Activated CD4-positive, CD25-positive, alpha-beta regulatory T cell treated with anti-CD3 and anti-CD28 coated beads, Interleukin-2, amount 50 U/mL, for 16 hours (primary cell): ENCODE results near the gene RAB8B.

Experiments used
- DNase-seq: peaks from one replicate; pipeline ENCODE4 v3.0.0-alpha.2; 2020; ENCODE audit warnings: low read depth, low spot score

RAB8B gene

DNA sequence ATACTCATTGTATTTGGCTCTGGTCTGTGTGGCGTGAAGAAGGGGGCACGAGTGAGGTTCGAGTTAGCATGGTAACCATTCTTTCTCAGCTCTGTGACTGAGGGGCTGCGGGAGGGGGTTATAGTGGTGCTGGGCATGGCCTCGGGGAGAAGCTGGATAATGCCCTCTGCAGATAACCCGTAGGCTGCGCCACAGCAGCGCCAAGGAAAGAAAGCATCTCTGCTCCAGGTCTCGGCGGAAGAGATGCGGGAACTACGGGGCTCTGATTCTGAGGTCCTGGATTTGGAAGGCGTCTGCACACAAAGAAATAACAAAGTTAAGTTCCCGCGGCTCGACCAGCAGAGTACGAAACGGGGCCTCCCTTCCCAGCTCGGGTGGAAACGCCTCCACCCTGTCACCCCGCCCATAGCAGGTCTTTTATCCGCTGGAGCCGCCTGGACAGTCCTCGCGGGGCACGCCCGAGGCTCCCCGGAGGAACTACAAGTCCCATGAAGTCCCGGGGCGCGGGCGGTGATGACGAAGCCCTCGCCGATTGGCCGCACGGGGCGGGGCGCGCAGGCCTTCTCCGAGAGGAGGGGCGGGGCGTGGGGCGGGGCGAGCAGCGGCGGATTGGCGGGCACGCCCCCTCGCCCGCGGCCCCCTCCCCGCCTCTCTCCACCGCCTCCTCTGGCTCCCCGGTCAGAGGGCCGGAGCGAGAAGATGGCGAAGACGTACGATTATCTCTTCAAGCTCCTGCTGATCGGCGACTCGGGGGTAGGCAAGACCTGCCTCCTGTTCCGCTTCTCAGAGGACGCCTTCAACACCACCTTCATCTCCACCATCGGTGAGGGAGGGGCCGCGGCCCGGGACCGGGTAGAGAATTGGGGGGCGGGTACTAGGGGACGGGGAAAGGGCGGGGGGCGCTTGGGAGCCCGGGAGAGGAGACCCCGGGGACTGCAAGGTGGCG, at the start of gene RAB8B:
TSS of gene RAB8B (plus strand) at position 681 of the 946 bp plus-strand sequence. CDS start at position 700, 19 bp downstream.
- DNase-seq: peak; percentile 96

DNA sequence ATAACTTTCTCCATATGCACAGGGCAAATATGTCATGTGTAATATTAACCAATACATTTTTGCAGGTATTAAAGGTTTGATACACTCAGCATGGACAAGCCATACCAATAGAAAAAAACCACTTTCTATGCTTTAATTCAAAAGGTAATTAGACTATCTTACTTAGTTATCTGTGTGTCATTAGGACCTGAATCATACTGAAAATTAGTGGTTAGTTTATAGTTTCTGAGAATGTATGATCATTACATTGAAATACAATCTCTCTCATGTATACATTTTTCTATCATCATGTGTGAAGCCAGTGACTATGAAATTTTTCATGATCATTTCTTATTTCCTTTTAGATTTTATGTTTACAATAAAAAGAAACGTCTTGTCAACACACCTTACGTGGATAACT, 48.5 kb upstream of the RAB8B start:
- no peak for DNase-seq

DNA sequence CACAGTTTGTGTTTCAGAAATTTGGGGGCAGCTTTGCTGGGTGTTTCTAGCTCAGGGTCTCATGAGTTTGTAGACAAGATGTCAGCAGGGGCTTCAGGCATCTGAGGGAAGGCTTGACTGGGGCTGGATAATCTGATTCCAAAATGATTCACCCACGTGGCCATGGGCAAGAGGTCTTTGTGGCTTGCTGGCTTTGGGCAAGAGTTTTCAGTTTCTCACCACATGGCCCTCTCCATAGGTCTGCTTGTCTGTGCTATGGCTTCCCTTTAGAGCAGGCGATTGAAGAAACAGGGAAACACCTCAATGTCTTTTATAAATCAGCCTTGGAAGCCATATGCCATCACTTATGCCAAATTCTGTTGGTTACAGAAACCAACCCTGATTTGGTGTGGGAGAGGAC, 44.0 kb upstream of the RAB8B start:
- DNase-seq: no peak

DNA sequence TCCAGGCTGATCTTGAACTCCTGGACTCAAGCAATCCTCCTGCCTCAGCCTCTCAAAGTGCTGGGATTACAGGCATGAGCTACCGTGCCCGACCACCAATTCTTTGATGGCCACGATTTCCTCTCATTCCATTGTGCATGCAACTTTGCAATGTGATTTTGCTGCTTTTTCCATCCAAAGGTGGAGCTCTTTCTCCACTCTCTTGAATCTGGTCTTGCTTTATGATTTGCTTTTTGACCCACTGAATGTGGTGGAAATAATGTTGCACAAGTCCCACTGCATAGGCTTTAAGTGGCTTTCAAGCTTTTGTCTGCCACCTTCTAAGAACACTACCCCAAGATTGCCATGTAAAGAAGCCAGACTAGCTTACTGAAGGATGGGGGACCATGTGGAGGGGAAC, 42.7 kb upstream of the RAB8B start:
- no peak for DNase-seq

DNA sequence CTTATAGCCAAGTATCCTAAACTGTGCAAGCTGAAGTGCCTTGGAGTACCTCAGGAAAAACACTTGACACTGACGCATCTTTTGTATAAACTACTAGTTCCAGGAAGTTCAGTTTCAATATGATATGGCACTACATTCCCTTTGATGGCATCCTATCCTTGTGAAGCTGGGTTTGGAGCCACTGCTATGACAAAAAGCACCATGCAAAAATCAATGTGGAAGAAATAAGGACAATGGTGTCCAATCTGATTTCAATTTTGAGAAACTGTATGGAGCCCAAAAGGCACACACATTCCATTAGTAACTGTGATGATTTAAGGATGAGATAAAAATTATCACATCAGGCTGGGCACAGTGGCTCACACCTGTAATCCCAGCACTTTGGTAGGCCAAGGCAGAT, 37.7 kb upstream of the RAB8B start:
- no peak for DNase-seq

DNA sequence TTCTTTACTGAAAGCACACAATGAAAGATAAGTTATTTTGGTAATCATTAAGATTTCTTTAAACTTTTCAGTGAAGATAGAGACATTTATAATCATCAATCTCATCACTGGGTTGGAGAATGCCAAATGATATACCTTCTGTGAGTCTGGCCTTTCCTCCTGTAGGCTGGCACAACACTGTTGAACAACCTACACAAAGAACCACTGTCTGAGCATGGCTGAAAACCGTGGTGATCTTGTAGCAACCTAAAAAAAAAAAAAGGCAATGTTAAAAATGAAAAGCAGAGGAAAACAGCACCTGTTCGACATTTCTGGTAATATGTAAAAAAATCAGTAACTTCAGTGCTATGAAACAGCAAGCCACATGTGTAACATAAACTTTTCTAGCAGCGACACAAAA, 33.9 kb upstream of the RAB8B start:
- DNase-seq: no peak

DNA sequence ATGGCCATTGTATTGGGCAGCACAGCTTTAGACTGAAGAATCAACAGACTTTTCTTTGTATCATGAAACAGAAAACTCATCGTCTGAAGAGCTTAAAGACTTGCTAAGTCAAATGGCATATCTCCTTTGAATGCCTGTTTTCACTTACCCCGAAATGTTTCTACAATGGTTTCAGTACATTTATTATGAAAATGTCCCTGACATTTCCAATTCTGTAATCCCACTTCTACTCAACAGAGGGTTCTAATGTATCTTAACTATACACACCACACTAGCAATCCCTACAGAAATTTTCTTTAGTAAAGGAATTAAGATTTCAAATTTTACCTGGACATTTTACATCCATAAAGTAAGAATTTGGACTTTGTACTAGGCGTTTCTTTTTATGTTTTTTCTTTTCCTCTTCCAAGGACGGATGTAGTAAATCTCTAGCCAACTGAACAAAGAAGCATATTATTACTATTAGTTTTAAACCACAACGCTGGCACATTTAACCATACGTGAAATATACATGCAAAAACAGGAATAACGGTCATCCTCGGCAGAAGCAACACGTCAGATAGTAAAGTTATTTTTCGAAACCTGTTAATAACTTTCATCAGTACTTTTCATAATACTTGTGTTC, 33.2 kb upstream of the RAB8B start:
- DNase-seq: no peak

DNA sequence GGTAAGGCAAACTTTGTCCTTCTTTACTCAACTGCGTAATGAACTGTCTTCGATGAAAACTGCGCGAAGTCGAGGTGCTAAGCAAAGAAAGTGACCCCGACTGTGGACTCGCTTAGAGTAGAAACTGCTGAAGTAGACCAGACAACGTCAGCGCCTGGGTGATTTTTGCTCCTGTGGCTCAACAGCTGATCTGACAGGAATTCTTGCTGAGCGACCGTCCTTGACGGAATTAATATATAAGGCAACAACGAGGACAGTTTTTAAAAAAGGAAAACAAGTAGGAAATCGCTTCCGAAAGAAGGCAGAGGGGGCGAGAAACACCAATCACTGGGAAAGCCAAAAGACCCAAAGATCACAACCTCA, 32.7 kb upstream of the RAB8B start:
- no peak for DNase-seq

DNA sequence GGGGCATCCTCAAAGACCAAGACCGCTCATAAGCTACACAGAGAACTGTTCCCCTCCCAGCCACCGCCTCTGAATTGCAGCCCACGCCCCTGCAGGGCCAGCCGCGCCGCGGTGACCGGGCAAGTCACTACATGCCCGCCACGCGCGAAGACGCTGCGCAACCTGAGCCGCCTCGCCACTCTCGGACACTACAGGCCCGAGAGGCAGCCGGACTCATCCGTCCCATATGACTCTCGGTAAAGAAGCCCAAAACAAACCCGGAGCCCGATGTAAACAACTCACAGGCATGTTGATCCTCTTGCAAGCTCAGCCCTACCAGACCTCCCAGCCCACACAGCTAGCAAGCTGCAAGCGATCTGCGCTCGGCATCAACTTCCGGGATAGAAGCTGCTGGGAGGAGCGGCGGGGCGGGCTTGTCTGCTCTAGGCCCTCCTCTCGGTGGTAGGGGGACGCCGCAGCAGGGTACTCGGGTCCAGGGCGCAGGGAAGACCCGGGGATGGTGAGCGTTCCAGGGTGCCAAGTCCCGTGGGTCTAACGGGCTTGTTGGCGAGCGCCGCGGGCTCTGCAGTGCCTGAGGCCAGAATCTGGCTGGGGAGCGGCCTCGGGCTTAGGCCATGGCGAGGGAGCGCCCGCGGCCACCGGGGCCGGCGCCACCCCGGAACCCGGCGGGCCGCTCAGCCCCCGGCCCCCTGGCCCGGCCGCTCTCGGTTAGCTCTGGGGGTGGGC, 32.1 kb upstream of the RAB8B start, which contains the start of gene RPS27L:
TSS of gene RPS27L (minus strand) at position 360 of the 726 bp plus-strand sequence. CDS start at position 288, 72 bp downstream.
- DNase-seq: peak; percentile 68

DNA sequence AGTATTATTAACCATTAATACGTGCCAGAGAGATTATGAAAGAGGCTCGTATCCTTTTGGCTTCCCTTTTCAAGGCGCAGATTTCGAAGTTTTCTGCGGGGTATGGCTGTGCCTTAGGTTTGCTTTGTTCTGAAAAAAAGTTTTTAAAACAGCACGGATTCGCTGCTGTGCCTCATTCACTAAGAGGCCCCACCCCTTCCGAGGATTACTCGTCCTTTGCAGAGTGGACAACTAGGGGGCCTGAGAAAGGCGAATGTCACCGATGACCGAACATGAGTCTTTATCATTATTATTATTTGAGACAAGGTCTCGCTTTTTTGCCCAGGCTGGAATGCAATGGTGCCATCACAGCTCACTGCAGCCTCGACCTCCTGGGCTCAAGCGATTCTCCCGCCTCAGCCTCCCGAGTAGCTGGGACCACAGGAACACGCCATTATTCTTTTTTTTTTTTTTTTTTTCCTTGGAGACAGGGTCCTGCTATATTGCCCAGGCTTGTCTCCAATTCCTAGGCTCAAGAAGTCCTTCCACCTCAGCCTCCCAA, 31.4 kb upstream of the RAB8B start:
- DNase-seq: no peak

DNA sequence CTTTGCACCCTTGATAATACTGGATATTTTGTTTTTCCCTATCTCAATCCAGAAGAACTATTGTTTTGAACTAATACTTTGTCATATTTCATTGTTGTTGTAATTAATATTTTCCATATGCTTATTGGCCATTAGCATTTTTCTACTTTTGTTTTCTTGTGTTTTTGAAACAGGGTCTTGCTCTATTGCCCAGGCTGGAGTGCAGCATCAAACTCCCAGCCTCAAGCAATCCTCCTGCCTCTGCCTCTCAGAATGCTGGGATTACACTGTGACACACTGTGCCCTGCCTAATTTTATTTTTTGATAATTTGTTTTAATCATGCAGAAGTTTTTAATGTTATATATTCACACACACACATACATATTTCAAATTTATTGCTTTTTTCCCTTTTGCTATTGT, 28.8 kb upstream of the RAB8B start:
- DNase-seq: no peak

DNA sequence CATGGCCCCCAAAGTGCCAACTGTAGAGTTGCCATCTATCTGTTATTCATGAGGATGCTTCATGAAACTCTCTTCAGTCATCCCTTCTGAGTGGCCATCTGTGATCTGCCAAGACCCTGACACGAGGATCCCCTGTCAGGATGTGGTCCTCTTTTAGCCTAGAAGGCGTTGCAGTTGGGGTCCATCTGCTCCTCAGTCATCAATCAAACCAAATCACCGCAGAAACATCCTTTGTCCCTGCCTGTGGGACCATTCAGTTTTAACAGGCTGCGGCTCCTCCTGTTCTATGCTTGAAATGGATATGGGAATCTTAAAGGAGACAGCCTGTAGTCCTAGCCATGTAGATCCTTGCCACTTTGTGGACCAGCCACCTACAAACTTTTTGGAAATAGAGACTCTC, 26.2 kb upstream of the RAB8B start:
- DNase-seq: no peak

DNA sequence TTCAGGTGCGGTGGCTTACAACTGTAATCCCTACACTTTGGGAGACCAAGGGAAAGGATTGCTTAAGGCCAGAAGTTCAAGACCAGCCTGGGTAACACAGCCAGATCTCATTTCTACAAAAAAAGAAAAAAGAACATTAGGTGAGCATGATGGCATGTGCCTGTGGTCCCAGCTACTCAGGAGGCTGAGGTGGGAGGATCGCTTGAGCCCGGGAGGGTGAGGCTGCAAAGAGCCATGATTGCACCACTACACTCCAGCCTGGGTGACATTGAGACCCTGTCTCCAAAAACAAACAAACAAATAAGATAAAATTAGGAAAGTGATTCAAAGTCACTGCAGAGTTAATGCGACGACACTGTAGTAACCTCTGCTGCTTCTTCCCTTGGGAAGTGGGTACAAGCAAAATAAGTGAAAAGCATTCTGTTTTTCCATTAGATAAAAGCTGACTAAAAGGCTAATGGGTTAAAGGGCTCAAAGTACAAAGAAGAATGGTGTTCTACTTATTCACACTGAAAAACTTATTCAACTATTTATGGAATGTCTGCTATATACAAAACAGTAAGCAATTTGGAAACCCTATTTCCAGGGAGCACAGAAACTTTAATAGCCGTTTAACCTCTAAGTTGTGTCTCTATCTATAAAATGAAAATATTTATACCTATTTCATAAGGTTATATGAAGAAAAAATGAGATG, 24.1 kb upstream of the RAB8B start:
- no peak for DNase-seq

DNA sequence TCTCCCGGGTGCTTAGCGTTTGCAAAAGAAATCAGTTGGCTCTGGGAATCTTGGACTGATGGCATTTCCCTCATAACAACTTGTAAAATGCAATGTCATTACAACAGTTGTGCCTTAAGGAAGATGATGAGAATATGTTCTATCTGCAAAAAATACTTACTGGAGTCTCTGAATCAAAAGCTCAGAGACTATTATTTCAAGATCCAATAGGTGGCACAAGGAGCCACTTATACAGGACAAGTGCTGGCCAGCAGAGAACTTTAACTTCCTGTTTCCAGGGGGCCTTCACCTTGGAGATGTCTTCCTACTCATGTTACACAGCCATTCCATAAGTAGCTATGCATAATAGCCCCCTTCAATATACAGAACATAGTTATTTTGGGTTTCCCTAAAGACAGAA, 23.2 kb upstream of the RAB8B start:
- DNase-seq: no peak

DNA sequence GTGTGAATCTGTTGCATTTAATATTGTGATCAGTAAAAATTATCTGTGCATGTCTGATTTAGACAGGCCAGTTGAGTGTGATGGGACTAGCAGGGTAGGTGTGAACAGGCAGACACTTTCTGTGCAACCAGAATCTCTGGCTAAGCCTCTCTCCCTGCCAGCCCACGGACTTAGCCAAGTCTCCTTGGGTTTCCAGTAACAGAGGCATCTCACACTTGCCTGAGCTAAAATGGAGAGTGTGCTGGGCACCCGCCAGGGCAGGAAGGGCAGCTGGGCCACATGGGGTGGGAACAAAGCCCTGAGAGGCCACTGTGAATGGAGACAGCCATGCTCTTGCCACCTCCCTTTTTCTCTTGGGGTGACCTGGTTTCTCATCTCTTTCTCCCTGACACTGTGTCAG, 19.6 kb upstream of the RAB8B start:
- no peak for DNase-seq

DNA sequence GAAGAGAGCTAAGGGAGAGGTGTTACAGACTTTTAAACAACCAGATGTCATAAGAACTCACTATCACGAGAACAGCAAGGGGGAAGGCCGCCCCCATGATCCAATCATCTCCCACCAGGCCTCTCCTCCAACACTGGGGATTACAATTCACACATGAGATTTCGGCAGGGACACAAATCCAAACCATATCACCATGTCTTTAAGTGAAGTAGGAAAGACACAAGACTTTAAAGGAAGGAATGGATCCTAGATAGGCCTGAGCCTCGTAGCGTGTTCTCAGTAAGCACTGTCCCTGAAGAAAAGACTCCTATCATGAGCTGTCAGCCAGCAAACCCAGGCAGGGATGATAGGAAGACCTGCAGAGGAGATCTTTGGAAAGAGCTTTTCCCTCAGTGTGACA, 17.0 kb upstream of the RAB8B start:
- no peak for DNase-seq

DNA sequence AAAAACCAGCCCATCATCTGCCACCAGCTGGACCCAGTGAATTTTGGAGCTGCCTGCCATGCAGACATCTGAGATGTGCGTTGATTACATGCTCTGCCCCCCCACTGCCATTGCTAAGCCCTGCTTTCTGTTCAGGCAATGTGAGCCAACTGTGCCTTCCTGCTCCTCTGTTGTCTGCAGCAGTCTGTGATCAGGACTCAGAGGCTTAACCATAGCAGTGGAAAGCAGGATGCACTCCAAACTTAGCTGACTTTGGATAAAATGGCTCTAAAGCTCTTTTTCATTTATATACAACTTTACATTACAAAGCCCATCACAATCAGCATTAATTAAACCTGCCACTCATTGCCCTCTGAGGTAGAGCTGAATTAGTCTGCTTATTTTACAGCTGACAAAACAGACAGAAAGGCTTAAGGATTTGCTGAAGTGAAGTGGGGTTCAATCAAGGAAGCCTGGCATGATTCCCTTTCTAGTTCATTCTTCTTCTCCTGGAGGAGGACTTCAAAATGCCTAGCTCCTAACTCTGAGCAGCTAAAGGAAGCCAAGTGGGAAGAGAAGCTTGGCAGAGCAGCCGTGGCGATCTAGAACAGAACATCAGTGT, 16.5 kb upstream of the RAB8B start:
- no peak for DNase-seq

DNA sequence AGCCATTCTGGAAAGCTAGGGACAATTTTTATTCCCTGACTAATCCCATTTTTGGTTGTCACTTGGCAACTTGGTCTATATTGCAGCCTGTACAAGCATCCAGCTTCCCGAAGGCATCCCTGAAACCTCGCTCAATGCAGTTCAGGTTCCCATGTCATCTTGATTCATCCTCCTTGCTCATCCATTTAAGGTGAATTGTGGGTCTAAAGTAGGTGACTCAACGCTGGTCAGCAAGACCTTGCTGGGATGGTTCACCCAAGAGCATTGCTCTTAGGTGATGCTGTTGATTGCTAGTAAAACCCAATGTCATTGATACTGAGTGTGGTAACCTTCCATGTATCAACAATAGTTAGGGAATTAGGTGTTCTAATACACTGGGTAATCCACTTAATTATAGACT, 13.1 kb upstream of the RAB8B start:
- no peak for DNase-seq

DNA sequence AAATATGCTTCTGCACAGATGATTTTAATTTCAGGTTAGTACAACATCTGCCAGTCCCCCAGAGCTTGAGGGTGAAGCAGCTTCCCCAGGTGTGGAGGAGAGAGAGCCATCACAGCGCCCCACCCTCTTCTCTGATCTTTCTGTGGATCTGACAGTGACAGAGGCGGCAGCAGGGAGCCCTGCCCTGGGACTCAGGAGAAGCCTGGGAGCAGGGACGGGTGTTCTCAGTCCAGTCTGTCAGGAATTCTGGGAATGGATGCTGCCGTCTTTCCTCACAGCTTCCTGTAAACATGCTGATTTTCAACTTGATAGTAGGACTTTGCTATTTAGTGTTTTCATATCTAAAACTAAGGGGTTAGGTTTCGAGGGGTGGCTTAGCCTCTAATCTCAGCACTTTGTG, 11.4 kb upstream of the RAB8B start:
- no peak for DNase-seq

DNA sequence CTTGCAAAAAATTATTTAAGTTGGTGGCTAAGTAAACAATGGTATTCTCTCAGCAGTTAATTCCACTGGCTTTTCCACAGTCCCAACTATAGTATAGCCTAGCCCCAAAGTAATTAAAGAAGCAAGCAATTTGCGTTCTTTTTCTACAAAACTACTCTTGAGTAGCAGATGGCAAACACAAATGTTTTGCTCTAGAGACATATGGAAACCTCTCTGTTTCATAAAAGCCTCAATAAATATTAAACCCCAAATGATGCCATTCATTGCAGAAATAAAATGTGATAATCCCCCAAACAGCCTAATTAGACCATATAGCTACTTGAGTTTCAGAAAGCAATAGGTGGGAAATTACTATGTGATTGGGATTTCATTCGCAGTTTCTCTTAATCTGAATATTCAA, 8.7 kb upstream of the RAB8B start:
- DNase-seq: no peak

DNA sequence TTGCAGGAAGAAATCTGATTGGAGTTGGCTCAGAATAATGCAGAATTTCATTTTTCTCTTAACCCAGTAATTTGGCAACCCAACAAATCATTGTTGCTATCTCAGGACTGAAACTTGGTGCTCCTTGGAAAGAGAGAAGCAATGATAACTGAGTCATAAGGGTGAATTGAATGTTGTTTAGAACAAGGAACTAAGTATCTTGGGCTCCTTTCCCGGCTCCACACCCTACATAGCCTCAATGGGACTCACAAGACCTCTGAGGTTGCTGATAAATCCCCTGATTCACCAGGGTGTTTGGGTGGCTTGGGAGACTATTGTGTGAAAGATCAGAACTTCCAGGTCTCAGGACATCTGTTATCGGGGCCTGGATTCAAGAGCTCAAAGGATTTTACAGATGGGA, 7.8 kb upstream of the RAB8B start:
- no peak for DNase-seq
